ENCODE results near the gene MYO9A.

Gene MYO9A

GRCh38 chr15:72118017-72118978 is at the start of gene MYO9A, which contains the start of gene SENP8:
Gene MYO9A (minus strand): TSS chr15:72118150. CDS start chr15:72046563, 71,587 bp downstream.
Gene SENP8 (plus strand): TSS chr15:72118403. CDS start chr15:72139624, 21,221 bp downstream.
- DNase-seq, result peak; percentile 96

DNA sequence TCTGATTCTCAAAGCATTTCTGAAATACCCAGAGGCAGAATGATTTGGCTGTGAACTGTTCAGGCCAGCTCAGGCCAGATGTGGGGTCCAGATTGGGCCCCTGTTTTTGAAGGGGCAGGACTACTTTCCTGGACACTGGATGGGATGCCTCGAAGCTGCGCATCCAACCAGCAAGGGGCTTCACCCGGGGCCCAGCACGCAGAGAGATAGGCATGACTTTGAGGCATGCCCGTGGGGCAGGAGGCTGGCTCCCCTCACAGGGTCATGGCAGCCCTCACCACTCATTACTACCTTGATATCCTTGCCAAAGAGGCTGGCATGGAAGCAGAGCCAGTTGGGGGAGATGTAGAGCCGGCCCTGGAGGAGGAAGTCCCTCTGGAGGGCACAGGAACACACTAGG is 49.5 kb upstream of the MYO9A start:
- DNase-seq, result no peak

DNA sequence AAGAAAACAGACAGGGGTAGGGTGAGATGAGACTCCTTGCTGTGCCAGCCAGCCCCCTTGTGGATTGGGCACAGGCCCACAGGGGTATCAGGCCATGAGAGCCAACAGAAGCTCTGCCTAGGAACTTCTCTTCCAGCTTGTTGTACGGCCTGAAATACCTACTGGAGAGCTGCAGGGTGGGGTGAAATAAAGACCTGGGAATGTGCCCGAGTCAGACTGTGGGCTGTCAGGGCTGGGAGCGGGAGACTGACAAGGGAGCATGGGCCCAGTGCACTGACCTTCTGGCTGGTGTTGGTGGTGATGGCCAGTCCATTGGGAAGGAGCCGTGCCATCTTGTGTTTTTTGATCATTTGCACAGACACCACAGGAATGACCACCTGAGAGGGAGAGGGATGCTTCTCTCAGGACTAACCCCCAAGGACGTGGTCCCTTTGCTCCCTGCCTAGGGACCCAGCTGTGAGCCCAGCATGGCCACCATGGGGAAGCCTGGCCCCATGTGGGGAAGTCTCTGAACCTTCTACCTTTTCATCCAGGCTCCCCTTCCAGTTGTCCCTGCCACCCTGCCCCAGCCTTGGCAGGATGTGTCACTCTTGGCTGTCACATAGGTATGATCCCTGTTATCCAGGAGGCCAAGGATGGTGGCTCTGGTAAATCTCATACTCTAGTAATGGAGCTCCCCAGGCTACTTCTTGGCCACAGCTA is 48.9 kb upstream of the MYO9A start:
- DNase-seq, result no peak

- DNase-seq, result no peak
Observed at GRCh38 chr15:72163719-72164118, 45.8 kb upstream of the MYO9A start.

DNA sequence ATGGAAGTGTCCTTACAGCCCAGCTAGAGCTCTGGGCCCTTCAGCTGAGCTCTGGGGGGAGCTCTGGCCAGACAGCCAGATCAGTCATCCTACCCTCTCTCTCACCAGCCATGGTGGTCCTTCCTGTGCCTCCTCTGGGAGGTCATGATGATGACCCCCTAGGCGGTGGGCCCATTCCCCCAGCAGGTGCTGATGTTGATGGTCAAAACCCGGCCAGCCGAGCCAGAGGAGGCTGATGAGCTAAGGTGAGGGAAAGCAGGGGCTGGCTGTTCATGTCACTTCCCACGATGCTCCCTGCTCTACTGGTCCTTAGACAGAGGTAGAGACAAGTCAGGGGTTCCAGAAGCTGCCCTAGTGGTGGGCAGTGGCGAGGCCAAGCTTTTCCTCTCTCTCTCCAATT is 44.6 kb upstream of the MYO9A start:
- no peak for DNase-seq

GRCh38 chr15:72161361-72162132 is 43.6 kb upstream of the MYO9A start:
- DNase-seq, result no peak

GRCh38 chr15:72160696-72161245 is 42.8 kb upstream of the MYO9A start:
- no peak for DNase-seq

DNA sequence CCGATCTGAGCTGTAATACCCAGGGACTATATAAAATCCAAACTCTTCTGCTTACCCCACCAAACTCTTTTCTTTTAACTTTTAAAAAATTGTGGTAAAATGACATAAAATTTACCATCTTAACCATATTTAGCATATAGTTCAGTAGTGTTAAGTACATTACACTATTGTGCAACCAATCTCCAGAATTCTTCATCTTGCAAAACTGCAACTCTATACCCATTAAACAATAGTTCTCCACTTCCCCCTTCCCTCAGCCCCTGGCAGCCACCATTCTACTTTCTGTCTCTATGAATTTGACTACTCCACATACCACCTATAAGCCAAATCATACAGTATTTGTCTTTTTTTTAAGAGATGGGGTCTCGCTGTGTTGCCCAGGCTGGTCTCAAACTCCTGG is 39.0 kb upstream of the MYO9A start:
- no peak for DNase-seq

- DNase-seq, result peak; percentile 83
Observed at GRCh38 chr15:72155635-72156616, 38.0 kb upstream of the MYO9A start.

DNA sequence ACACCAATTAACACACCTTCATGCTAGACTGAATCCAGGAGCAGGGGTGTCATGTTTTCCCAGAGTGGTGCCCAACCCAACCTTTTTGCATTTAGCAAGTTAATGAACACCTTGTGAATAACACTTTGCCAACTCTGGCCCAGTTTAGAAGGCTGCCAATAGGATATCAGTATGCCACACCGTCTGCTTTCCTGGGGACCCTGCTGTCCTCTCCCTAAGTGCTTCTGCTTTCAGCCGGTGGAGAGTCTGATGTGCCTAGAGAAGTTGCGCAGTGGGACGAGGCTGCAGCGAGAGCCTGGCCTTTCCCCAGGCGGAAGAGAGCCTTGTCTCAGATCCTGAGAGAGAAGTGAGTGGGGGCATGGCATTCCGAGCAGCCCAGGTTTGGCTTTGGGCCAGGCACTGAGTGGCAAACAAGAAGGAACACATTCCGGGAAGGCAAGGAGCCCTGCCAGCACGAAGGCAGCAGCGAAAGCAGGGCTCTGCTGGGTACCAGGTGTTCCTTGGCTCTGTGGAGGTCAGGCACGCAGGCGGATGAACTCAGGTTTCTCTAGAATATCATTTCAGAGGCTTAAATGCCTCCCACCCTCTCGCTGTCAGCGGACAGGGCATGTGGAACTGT is 37.2 kb upstream of the MYO9A start:
- DNase-seq, result no peak

GRCh38 chr15:72154316-72154715 is 36.4 kb upstream of the MYO9A start:
- DNase-seq, result no peak

GRCh38 chr15:72153269-72154000 is 35.5 kb upstream of the MYO9A start:
- DNase-seq, result no peak

DNA sequence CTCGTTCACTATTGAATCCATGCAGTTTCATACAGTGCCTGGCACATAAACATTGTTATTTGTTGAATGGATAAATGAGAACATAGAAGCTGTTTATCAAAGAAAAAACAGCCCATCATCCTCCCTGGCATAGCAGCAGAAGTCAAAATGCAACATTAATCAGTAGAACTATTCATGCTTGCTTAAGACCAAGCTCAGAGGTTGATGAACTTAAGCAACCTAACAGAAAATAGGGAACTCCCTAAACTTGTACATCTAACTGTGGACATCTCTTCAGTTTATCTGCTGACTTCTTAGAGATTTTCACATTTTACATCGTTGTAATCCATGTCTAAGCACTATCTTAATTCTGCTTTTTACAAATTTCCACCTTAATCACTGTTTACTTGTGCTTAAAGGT is 29.5 kb upstream of the MYO9A start:
- no peak for DNase-seq

GRCh38 chr15:72146934-72147333 is 29.0 kb upstream of the MYO9A start:
- DNase-seq, result no peak

- no peak for DNase-seq
Observed at GRCh38 chr15:72146221-72146620, 28.3 kb upstream of the MYO9A start.

GRCh38 chr15:72141171-72142084 is 23.5 kb upstream of the MYO9A start:
- DNase-seq, result no peak

DNA sequence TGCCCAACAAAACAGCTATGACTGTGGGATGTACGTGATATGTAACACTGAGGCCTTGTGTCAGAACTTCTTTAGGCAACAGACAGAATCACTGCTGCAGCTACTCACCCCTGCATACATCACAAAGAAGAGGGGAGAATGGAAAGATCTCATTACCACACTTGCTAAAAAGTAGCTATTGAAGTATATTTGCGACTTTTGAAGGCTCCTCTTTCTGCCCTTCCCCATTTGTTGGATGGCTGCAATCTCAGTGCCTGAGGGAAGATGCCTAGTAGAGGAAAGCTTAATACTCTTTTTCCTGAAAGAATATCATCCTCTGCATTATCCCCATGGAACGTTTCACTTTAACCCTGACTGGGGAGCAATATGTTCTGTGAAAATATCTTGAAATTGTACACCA is 22.1 kb upstream of the MYO9A start:
- no peak for DNase-seq

DNA sequence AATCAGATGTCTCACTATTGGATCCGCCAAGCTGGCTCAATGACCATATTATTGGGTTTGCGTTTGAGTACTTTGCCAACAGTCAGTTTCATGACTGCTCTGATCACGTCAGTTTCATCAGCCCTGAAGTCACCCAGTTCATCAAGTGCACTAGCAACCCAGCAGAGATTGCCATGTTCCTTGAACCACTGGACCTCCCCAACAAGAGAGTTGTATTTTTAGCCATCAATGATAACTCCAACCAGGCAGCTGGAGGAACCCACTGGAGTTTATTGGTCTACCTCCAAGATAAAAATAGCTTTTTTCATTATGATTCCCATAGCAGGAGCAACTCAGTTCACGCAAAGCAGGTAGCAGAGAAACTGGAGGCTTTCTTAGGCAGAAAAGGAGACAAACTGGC is 21.7 kb upstream of the MYO9A start:
- no peak for DNase-seq
